AG04449 (cell line): ENCODE results near the gene FOXA1.

Experiments used
- CTCF ChIA-PET: fragments of 350-600 bp; formaldehyde crosslinking; extraction: SDS; loops from one replicate; lab custom pipeline; 2021; ENCODE audit warnings: antibody characterized with exemption; lab: Yijun Ruan, JAX
- POLR2A ChIA-PET: fragments of 400-600, 350-600 bp; formaldehyde crosslinking; extraction: SDS; loops from one replicate; lab custom pipeline; 2020; ENCODE audit warnings: antibody characterized with exemption, inconsistent platforms; lab: Yijun Ruan, JAX
- DNase-seq: peaks from one replicate; pipeline ENCODE4 v3.0.0-alpha.2; 2010; ENCODE audit warnings: low read depth, low spot score
- H3K4me3 ChIP-seq: 2 replicates; pipeline ENCODE4 v1.5.1; 2011; ENCODE audit warnings: low read depth, mild to moderate bottlenecking, control low read depth, low read length
- TF ChIP-seq, protein P1 (sequence below): IDR thresholded peaks from one replicate; pipeline ENCODE4 v1.5.1; 2011; ENCODE audit warnings: mild to moderate bottlenecking, moderate library complexity, low read length, control low read depth, inconsistent platforms; ENCODE audit not compliant: insufficient read depth; ENCODE audit errors: missing control alignments

The FOXA1 gene

DNA sequence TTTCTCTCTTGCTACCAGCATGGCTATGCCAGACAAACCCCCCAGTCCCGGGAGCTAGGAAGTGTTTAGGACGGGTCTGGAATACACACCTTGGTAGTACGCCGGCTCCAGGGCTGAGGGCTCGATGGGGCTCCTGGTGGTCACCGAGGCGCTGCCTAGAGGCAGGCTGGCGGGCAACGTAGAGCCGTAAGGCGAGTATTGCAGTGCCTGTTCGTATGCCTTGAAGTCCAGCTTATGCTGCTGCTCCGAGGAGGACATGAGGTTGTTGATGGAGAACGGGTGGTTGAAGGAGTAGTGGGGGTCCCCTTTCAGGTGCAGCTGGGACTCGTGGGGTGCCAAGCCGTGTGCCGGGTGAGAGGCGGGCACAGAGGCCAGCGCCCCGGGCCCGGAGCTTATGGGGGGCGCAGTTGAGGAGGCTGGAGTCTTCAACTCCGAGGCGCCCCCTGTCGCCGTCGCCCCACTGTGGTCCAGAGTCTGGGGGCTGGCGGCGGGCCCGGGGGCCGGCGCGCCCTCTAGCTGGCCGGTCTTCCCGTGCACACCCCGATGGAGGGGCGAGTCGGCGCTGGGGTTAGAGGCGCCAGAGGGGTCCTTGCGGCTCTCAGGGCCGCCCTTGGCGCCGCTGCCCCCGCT, 3.6 kb downstream of the FOXA1 start:
- DNase-seq: no peak

DNA sequence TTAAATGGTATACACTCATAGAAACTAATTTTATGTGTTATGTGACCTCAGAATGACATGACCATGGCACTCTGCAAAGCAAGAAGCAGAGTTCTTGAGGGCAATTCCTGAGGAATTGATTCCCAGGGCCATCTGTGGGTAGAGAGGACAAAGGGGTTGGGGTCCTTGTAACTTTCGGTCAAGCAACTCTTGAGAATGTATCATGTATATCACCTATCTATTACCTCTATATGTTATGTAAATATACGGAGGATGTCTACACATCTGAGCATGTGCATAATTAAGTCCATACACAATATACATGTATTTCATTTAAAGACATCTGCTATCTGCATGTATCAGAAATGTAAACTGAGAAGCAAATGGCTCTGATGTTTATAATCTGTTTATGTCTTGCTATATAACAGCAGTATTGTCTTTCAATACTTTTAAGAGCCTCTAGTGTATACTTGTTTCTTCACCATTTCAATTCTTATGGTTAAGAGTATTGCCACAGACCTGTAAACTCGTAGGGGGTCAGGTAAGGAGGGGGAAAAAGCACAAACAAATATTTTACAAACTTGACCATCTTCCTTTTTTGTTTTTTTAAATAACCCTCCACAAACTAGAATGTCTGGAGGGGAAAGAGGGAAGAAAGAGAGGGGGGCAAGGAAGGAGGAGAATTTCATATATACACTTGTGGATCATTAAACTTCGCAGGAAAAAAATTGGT, 4.5 kb downstream of the FOXA1 start:
- ChIA-PET POLR2A (no interaction called here), CTCF (interaction anchor here (0.9 to 1.9 kb wide), 2 partner anchors 284 to 345 kb away, joined by 3 to 9 read pairs; no protein-coding TSS in a partner anchor)
- H3K4me3 ChIP-seq: no peak overlapping the region

More for the DNA sequence above, 3.6 kb downstream of the FOXA1 start:
- ChIA-PET POLR2A (no interaction called here), CTCF (interaction anchor here (0.6 to 1.9 kb wide), 2 partner anchors 345 to 357 kb away, joined by 3 to 9 read pairs; no protein-coding TSS in a partner anchor)
- H3K4me3 ChIP-seq: no peak overlapping the region
- TF ChIP-seq, protein P1, sequence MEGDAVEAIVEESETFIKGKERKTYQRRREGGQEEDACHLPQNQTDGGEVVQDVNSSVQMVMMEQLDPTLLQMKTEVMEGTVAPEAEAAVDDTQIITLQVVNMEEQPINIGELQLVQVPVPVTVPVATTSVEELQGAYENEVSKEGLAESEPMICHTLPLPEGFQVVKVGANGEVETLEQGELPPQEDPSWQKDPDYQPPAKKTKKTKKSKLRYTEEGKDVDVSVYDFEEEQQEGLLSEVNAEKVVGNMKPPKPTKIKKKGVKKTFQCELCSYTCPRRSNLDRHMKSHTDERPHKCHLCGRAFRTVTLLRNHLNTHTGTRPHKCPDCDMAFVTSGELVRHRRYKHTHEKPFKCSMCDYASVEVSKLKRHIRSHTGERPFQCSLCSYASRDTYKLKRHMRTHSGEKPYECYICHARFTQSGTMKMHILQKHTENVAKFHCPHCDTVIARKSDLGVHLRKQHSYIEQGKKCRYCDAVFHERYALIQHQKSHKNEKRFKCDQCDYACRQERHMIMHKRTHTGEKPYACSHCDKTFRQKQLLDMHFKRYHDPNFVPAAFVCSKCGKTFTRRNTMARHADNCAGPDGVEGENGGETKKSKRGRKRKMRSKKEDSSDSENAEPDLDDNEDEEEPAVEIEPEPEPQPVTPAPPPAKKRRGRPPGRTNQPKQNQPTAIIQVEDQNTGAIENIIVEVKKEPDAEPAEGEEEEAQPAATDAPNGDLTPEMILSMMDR: no peak

DNA sequence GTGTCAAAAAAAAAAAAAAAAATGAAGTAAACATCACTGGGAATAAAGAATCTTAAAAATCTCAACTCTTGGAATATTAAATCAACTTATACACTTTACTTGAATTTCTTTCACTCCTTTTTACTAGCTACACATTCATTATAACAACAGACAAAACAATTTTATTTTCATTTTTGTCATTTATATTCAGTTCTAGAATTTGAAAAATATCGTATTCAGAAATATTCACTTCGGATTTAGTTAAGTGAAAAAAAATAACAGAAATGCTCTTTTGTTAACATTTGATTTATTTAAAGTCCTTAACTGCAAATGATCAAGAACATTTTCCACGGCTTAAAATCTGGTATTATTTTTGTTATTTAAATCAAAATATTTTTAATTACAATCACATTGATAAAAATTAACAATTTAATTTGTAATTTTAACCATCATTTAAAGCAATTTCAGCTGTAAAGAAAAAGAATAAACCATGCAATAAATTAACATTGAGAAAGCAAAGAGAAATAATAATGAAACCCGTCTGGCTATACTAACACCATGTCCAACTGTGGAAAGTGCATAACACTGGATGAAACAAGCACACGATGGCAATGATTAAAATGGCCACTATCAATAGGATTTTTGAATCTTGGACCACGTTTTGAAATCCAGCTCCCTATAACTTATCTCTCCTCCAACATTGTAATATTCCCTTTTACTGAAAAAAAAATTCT, 5.2 kb downstream of the FOXA1 start:
- TF ChIP-seq, protein P1: no peak
- CTCF ChIA-PET: interaction anchor here (0.9 to 1.9 kb wide), 3 partner anchors 9 to 285 kb away, joined by 3 to 7 read pairs (median 6); no protein-coding TSS in a partner anchor
- H3K4me3 ChIP-seq: no peak overlapping the region
- no peak for DNase-seq
- POLR2A ChIA-PET: no interaction called here

More for the DNA sequence above, 4.5 kb downstream of the FOXA1 start:
- TF ChIP-seq, protein P1: no peak
- no peak for DNase-seq

DNA sequence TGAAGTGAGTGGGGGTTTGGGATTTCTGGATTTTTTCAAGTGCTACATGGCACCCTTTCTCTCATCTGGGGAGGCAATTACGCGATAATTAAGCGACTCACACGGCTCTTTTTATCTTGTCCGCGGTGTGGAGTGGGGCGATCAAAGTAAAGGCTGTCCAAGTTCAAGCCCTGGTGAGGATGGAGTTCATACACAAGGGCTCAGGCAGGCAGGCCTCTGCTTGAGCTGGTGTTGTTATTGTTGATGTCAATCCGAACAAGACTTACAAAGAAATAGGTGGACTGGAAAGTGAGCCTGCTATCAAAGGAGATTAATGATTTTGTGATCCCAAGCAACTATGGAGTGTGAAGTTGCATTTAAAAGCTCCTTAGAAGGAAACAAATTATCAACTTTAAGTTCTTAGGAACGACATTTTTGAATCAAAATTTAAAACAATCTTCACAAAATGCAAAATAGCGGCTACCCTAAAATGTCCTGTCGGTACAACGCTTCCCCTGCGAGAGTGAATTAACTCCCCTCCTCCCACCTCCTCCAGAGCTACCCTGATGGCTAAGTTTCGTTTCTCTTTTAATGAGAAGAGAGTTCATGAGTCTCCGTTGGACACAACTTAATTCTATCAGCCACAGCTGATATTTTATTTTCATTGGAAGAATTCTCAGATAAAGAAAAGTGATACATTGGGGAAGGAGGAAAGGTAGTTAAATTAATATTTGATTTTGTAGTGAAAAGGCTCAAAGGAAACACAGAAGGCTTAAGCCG, 5.9 kb downstream of the FOXA1 start:
- H3K4me3 ChIP-seq: no peak overlapping the region
- DNase-seq: no peak
- ChIA-PET CTCF (interaction anchor here (1.3 to 3.1 kb wide), 3 partner anchors 8 to 12 kb away, joined by 6 to 12 read pairs (median 7); no protein-coding TSS in a partner anchor), POLR2A (no interaction called here)
- TF ChIP-seq, protein P1: no peak

DNA sequence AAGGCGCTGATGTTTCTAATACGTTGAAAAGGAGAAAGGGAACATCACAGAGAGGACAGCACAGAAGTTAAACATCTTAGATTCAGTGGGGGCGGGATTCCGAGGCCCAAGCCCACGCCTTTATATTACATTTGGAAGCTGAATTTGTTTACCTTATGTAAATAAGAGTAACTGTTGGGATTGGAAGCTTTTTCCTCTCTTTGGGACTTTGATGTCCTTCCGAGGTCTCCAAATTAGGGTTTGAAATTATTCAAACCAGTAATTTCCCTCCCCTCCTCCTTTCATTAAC, 6.4 kb downstream of the FOXA1 start:
- DNase-seq: no peak
- TF ChIP-seq, protein P1: no peak
- ChIA-PET CTCF (interaction anchor here (1.3 to 3.1 kb wide), 3 partner anchors 8 to 13 kb away, joined by 6 to 12 read pairs (median 7); no protein-coding TSS in a partner anchor), POLR2A (no interaction called here)
- H3K4me3 ChIP-seq: no peak overlapping the region
